GM18508 (cell line): ENCODE data around the gene R3HCC1L.
A peak's percentile ranks its signal among the peaks of the same experiment; 100 is the strongest.
"Not testable (repeated sequence)": the region's sequence is repeated elsewhere in the genome, so short reads cannot be mapped to it uniquely, and the experiment has no call there.

Experiments
- ATAC-seq: cut with Tn5 transposase; IDR thresholded peaks from one replicate; pipeline ENCODE4 v1.9.1; 2021; ENCODE audit warnings: moderate number of reproducible peaks; ENCODE audit not compliant: insufficient read depth, unreplicated experiment

Gene R3HCC1L

GRCh38 chr10:98128802-98129201 lies 5.7 kb upstream of the R3HCC1L start:
- no peak for ATAC-seq

GRCh38 chr10:98131619-98132018 lies 2.8 kb upstream of the R3HCC1L start:
- no peak for ATAC-seq

GRCh38 chr10:98133075-98133752 lies 1.2 kb upstream of the R3HCC1L start:
- peak; percentile 60 for ATAC-seq

GRCh38 chr10:98134117-98134430 lies 383 bp upstream of the R3HCC1L start:
- no peak for ATAC-seq

GRCh38 chr10:98135222-98135899 lies 904 bp downstream of the R3HCC1L start:
- no peak for ATAC-seq

- ATAC-seq, result not testable (repeated sequence)
Measured at GRCh38 chr10:98136775-98137174, 2.3 kb downstream of the R3HCC1L start.

GRCh38 chr10:98138031-98138430 lies 3.6 kb downstream of the R3HCC1L start:
- ATAC-seq, result no peak

GRCh38 chr10:98139431-98139830 lies 5.0 kb downstream of the R3HCC1L start:
- ATAC-seq, result no peak

GRCh38 chr10:98141484-98142073 lies 7.1 kb downstream of the R3HCC1L start:
- no peak for ATAC-seq

GRCh38 chr10:98144985-98145384 lies 10.5 kb downstream of the R3HCC1L start:
- ATAC-seq, result no peak

- no peak for ATAC-seq
Measured at GRCh38 chr10:98149858-98150257, 15.4 kb downstream of the R3HCC1L start.

GRCh38 chr10:98150544-98150943 lies 16.1 kb downstream of the R3HCC1L start:
- no peak for ATAC-seq

GRCh38 chr10:98152778-98153177 lies 18.3 kb downstream of the R3HCC1L start:
- ATAC-seq, result not testable (repeated sequence)

GRCh38 chr10:98153213-98153958 lies 18.9 kb downstream of the R3HCC1L start:
- not testable (repeated sequence) for ATAC-seq

- ATAC-seq, result no peak
Measured at GRCh38 chr10:98154076-98154475, 19.6 kb downstream of the R3HCC1L start.

- ATAC-seq, result no peak
Measured at GRCh38 chr10:98158576-98158975, 24.1 kb downstream of the R3HCC1L start.

GRCh38 chr10:98163941-98164340 lies 29.5 kb downstream of the R3HCC1L start:
- ATAC-seq, result no peak

GRCh38 chr10:98167191-98167590 lies 32.7 kb downstream of the R3HCC1L start:
- no peak for ATAC-seq

GRCh38 chr10:98168147-98168546 lies 33.7 kb downstream of the R3HCC1L start:
- ATAC-seq, result no peak

- no peak for ATAC-seq
Measured at GRCh38 chr10:98168766-98169165, 34.3 kb downstream of the R3HCC1L start.

GRCh38 chr10:98169379-98169778 lies 34.9 kb downstream of the R3HCC1L start:
- no peak for ATAC-seq
